ENCODE results near the gene MINK1.

Gene MINK1

GRCh38 chr17:4897785-4898184, 64.6 kb downstream of the MINK1 start:
- Histone ChIP-seq H3K27ac (ENCODE audit: insufficient read depth, low read length, poor library complexity, severe bottlenecking) (no peak overlapping the region), H3K4me1 (ENCODE audit: control insufficient read depth, insufficient read depth, low read length, poor library complexity, severe bottlenecking) (peaks cover 23% of the 10 kb centered on the region), H3K36me3 (ENCODE audit: control insufficient read depth, insufficient read depth, low read length) (peaks cover 39% of the 10 kb centered on the region), H3K27me3 (replicated peaks; ENCODE audit: control insufficient read depth, insufficient read depth, low read length, poor library complexity, severe bottlenecking) (no peaks in the 10 kb centered on the region), H3K4me3 (ENCODE audit: insufficient read depth, low read depth, low read length, poor library complexity, severe bottlenecking) (no peak overlapping the region), H3K9me3 (ENCODE audit: control insufficient read depth, low read length) (no peaks in the 10 kb centered on the region)
- DNase-seq: no peak

GRCh38 chr17:4898351-4898750, 65.2 kb downstream of the MINK1 start:
- no peaks in the 10 kb centered on the region for H3K27me3 ChIP-seq (replicated peaks; ENCODE audit: control insufficient read depth, insufficient read depth, low read length, poor library complexity, severe bottlenecking)
- peaks cover 33% of the 10 kb centered on the region for H3K36me3 ChIP-seq (ENCODE audit: control insufficient read depth, insufficient read depth, low read length)
- no peaks in the 10 kb centered on the region for H3K9me3 ChIP-seq (ENCODE audit: control insufficient read depth, low read length)
- peak overlapping the region; percentile 51 for H3K4me3 ChIP-seq (ENCODE audit: insufficient read depth, low read depth, low read length, poor library complexity, severe bottlenecking)
- DNase-seq: no peak
- peaks cover 28% of the 10 kb centered on the region for H3K4me1 ChIP-seq (ENCODE audit: control insufficient read depth, insufficient read depth, low read length, poor library complexity, severe bottlenecking)
- H3K27ac ChIP-seq (ENCODE audit: insufficient read depth, low read length, poor library complexity, severe bottlenecking): no peak overlapping the region

GRCh38 chr17:4898927-4899326, 65.8 kb downstream of the MINK1 start:
- H3K36me3 ChIP-seq (ENCODE audit: control insufficient read depth, insufficient read depth, low read length): peaks cover 27% of the 10 kb centered on the region
- DNase-seq: no peak
- H3K9me3 ChIP-seq (ENCODE audit: control insufficient read depth, low read length): no peaks in the 10 kb centered on the region
- H3K4me3 ChIP-seq (ENCODE audit: insufficient read depth, low read depth, low read length, poor library complexity, severe bottlenecking): peak overlapping the region; percentile 51
- H3K27ac ChIP-seq (ENCODE audit: insufficient read depth, low read length, poor library complexity, severe bottlenecking): no peak overlapping the region
- H3K4me1 ChIP-seq (ENCODE audit: control insufficient read depth, insufficient read depth, low read length, poor library complexity, severe bottlenecking): peaks cover 29% of the 10 kb centered on the region
- no peaks in the 10 kb centered on the region for H3K27me3 ChIP-seq (replicated peaks; ENCODE audit: control insufficient read depth, insufficient read depth, low read length, poor library complexity, severe bottlenecking)

- Histone ChIP-seq H3K4me1 (ENCODE audit: control insufficient read depth, insufficient read depth, low read length, poor library complexity, severe bottlenecking) (peaks cover 29% of the 10 kb centered on the region), H3K27me3 (replicated peaks; ENCODE audit: control insufficient read depth, insufficient read depth, low read length, poor library complexity, severe bottlenecking) (no peaks in the 10 kb centered on the region), H3K9me3 (ENCODE audit: control insufficient read depth, low read length) (no peaks in the 10 kb centered on the region), H3K27ac (ENCODE audit: insufficient read depth, low read length, poor library complexity, severe bottlenecking) (peak within 1 kb of the TSS; percentile 50), H3K4me3 (ENCODE audit: insufficient read depth, low read depth, low read length, poor library complexity, severe bottlenecking) (peak within 1 kb of the TSS; percentile 51), H3K36me3 (ENCODE audit: control insufficient read depth, insufficient read depth, low read length) (peaks cover 21% of the 10 kb centered on the region)
- peak; percentile 90 to 95 (median 93) for DNase-seq
Observed at GRCh38 chr17:4899341-4900230, 66.4 kb downstream of the MINK1 start, which contains the start of gene C17orf107. C17orf107 (plus strand) TSS chr17:4899536; CDS start chr17:4899763, 227 bp downstream.

- H3K36me3 ChIP-seq (ENCODE audit: control insufficient read depth, insufficient read depth, low read length): peaks cover 12% of the 10 kb centered on the region
- peak; percentile 40 to 62 (median 55) for DNase-seq
- H3K4me3 ChIP-seq (ENCODE audit: insufficient read depth, low read depth, low read length, poor library complexity, severe bottlenecking): peak overlapping the region; percentile 51
- H3K27me3 ChIP-seq (replicated peaks; ENCODE audit: control insufficient read depth, insufficient read depth, low read length, poor library complexity, severe bottlenecking): no peaks in the 10 kb centered on the region
- H3K9me3 ChIP-seq (ENCODE audit: control insufficient read depth, low read length): no peaks in the 10 kb centered on the region
- peak overlapping the region; percentile 50 for H3K27ac ChIP-seq (ENCODE audit: insufficient read depth, low read length, poor library complexity, severe bottlenecking)
- H3K4me1 ChIP-seq (ENCODE audit: control insufficient read depth, insufficient read depth, low read length, poor library complexity, severe bottlenecking): peaks cover 29% of the 10 kb centered on the region
Observed at GRCh38 chr17:4900231-4901107, 67.3 kb downstream of the MINK1 start.

GRCh38 chr17:4901108-4901647, 68.0 kb downstream of the MINK1 start:
- Histone ChIP-seq H3K4me3 (ENCODE audit: insufficient read depth, low read depth, low read length, poor library complexity, severe bottlenecking) (peak overlapping the region; percentile 51), H3K9me3 (ENCODE audit: control insufficient read depth, low read length) (no peaks in the 10 kb centered on the region), H3K4me1 (ENCODE audit: control insufficient read depth, insufficient read depth, low read length, poor library complexity, severe bottlenecking) (peaks cover 29% of the 10 kb centered on the region), H3K36me3 (ENCODE audit: control insufficient read depth, insufficient read depth, low read length) (peaks cover 5% of the 10 kb centered on the region), H3K27me3 (replicated peaks; ENCODE audit: control insufficient read depth, insufficient read depth, low read length, poor library complexity, severe bottlenecking) (no peaks in the 10 kb centered on the region), H3K27ac (ENCODE audit: insufficient read depth, low read length, poor library complexity, severe bottlenecking) (no peak overlapping the region)
- DNase-seq: no peak

- no peaks in the 10 kb centered on the region for H3K27me3 ChIP-seq (replicated peaks; ENCODE audit: control insufficient read depth, insufficient read depth, low read length, poor library complexity, severe bottlenecking)
- H3K4me1 ChIP-seq (ENCODE audit: control insufficient read depth, insufficient read depth, low read length, poor library complexity, severe bottlenecking): peaks cover 29% of the 10 kb centered on the region
- no peaks in the 10 kb centered on the region for H3K9me3 ChIP-seq (ENCODE audit: control insufficient read depth, low read length)
- no peaks in the 10 kb centered on the region for H3K36me3 ChIP-seq (ENCODE audit: control insufficient read depth, insufficient read depth, low read length)
- no peak overlapping the region for H3K4me3 ChIP-seq (ENCODE audit: insufficient read depth, low read depth, low read length, poor library complexity, severe bottlenecking)
- DNase-seq: peak in 1 of 3 donors; percentile 12
- no peak overlapping the region for H3K27ac ChIP-seq (ENCODE audit: insufficient read depth, low read length, poor library complexity, severe bottlenecking)
Observed at GRCh38 chr17:4901648-4902344, 68.7 kb downstream of the MINK1 start.

- H3K27ac ChIP-seq (ENCODE audit: insufficient read depth, low read length, poor library complexity, severe bottlenecking): no peak overlapping the region
- H3K36me3 ChIP-seq (ENCODE audit: control insufficient read depth, insufficient read depth, low read length): no peaks in the 10 kb centered on the region
- H3K4me3 ChIP-seq (ENCODE audit: insufficient read depth, low read depth, low read length, poor library complexity, severe bottlenecking): no peak overlapping the region
- no peaks in the 10 kb centered on the region for H3K27me3 ChIP-seq (replicated peaks; ENCODE audit: control insufficient read depth, insufficient read depth, low read length, poor library complexity, severe bottlenecking)
- no peak for DNase-seq
- H3K4me1 ChIP-seq (ENCODE audit: control insufficient read depth, insufficient read depth, low read length, poor library complexity, severe bottlenecking): peaks cover 29% of the 10 kb centered on the region
- no peaks in the 10 kb centered on the region for H3K9me3 ChIP-seq (ENCODE audit: control insufficient read depth, low read length)
Observed at GRCh38 chr17:4902540-4902939, 69.4 kb downstream of the MINK1 start.

GRCh38 chr17:4903051-4903818, 70.1 kb downstream of the MINK1 start, which contains the start of gene CHRNE:
CHRNE (minus strand) TSS chr17:4903098; CDS start chr17:4903063, 35 bp downstream.
- H3K4me3 ChIP-seq (ENCODE audit: insufficient read depth, low read depth, low read length, poor library complexity, severe bottlenecking): no peak within 1 kb of the TSS
- no peaks in the 10 kb centered on the region for H3K27me3 ChIP-seq (replicated peaks; ENCODE audit: control insufficient read depth, insufficient read depth, low read length, poor library complexity, severe bottlenecking)
- no peaks in the 10 kb centered on the region for H3K36me3 ChIP-seq (ENCODE audit: control insufficient read depth, insufficient read depth, low read length)
- H3K9me3 ChIP-seq (ENCODE audit: control insufficient read depth, low read length): no peaks in the 10 kb centered on the region
- H3K27ac ChIP-seq (ENCODE audit: insufficient read depth, low read length, poor library complexity, severe bottlenecking): no peak within 1 kb of the TSS
- peak; percentile 50 to 72 (median 55) for DNase-seq
- peaks cover 31% of the 10 kb centered on the region for H3K4me1 ChIP-seq (ENCODE audit: control insufficient read depth, insufficient read depth, low read length, poor library complexity, severe bottlenecking)

All from effector memory CD4-positive, alpha-beta T cell (primary cell).